Type B pancreatic cell (in vitro differentiated cells): Measurements from ENCODE around the gene OR5W2. TPM values are rescaled to one million over a fixed set of nuclear protein-coding genes. Genes with fewer than 3 reads are reported as not detected.
"Not testable (repeated sequence)": the region's sequence is repeated elsewhere in the genome, so short reads cannot be mapped to it uniquely, and the experiment has no call there.

ENCODE experiments used
- DNase-seq: peaks from one replicate; pipeline ENCODE4 v3.0.0; 2021; ENCODE audit warnings: mixed read lengths; ENCODE audit not compliant: unreplicated experiment; ENCODE audit errors: extremely low spot score
- H3K27ac Mint-ChIP-seq: 2 replicates; pipeline ENCODE4 v1.8.0; 2021; ENCODE audit warnings: mild to moderate bottlenecking, mixed read lengths
- H3K27me3 Mint-ChIP-seq: 2 replicates; pipeline ENCODE4 v1.8.0; 2021; ENCODE audit warnings: mixed read lengths
- H3K36me3 Mint-ChIP-seq: 2 replicates; pipeline ENCODE4 v1.8.0; 2021; ENCODE audit warnings: mixed read lengths
- H3K4me1 Mint-ChIP-seq: one replicate; pipeline ENCODE4 v1.8.0; 2021; ENCODE audit warnings: mixed read lengths; ENCODE audit not compliant: unreplicated experiment
- H3K4me3 Mint-ChIP-seq: 2 replicates; pipeline ENCODE4 v1.8.0; 2021; ENCODE audit warnings: mild to moderate bottlenecking, mixed read lengths
- H3K9me3 Mint-ChIP-seq: 2 replicates; pipeline ENCODE4 v1.8.0; 2021; ENCODE audit warnings: mixed read lengths
- total RNA-seq: library from RNA; stranded (reverse); gene quantifications from 2 replicates; pipeline ENCODE4 v1.2.1, GENCODE V29; 2021; ENCODE audit warnings: low replicate concordance
- TF ChIP-seq, protein P1 (sequence below): fragments of 200-600 bp; sonication (generic); conservative IDR thresholded peaks from 2 replicates; pipeline ENCODE4 v1.5.0; 2021; ENCODE audit warnings: antibody characterized with exemption, mild to moderate bottlenecking

Gene OR5W2
- total RNA-seq, 1 donor from 2014 or later: not detected

DNA sequence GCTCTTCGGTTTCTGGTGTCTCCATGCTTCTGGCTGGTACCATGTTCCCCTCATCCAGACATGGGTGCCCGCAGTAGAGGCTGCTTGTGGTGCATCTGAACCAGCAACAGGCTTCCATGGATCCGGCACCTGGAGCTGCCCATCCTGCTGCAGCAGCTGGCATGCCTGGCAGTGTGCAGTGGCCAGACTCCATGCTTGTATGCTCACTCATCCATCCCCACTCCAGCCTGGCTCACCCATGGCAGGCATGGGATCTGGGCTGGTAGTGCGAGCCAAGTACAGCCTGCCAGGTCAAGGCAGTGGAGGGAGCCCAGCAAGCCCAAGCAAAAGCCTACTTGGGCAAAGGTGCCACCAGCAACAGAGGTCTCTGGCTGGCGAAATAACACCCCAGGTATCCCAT, 6.2 kb upstream of the OR5W2 start:
- TF ChIP-seq, protein P1, sequence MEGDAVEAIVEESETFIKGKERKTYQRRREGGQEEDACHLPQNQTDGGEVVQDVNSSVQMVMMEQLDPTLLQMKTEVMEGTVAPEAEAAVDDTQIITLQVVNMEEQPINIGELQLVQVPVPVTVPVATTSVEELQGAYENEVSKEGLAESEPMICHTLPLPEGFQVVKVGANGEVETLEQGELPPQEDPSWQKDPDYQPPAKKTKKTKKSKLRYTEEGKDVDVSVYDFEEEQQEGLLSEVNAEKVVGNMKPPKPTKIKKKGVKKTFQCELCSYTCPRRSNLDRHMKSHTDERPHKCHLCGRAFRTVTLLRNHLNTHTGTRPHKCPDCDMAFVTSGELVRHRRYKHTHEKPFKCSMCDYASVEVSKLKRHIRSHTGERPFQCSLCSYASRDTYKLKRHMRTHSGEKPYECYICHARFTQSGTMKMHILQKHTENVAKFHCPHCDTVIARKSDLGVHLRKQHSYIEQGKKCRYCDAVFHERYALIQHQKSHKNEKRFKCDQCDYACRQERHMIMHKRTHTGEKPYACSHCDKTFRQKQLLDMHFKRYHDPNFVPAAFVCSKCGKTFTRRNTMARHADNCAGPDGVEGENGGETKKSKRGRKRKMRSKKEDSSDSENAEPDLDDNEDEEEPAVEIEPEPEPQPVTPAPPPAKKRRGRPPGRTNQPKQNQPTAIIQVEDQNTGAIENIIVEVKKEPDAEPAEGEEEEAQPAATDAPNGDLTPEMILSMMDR: no peak
- no peak overlapping the region for H3K4me3 Mint-ChIP-seq
- no peak for DNase-seq
- no peaks in the 10 kb centered on the region for H3K9me3 Mint-ChIP-seq
- H3K36me3 Mint-ChIP-seq: no peaks in the 10 kb centered on the region
- H3K4me1 Mint-ChIP-seq: no peaks in the 10 kb centered on the region
- H3K27ac Mint-ChIP-seq: no peak overlapping the region
- H3K27me3 Mint-ChIP-seq: no peaks in the 10 kb centered on the region

DNA sequence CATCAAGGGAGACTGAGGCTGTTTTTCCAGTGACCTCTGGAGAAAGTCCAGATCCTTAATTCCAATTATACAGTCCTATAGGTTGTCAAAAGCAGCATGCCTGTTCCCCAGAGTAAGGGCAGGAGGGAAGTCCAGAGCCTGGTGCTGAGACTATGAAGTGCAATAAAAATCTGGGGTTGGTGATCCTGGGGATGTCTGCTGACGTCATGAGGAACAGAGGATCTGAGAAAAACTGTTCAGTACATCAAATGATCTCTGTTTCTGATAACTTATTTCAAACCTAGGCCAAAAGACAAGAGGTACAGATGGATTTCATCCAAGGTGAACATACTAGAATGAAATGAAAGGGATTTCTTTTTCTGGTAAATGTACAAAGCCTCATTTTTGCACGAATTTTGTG, 12.1 kb downstream of the OR5W2 start:
- Mint-ChIP-seq H3K4me1 (no peaks in the 10 kb centered on the region), H3K9me3 (peaks cover 4% of the 10 kb centered on the region), H3K27me3 (no peaks in the 10 kb centered on the region), H3K36me3 (no peaks in the 10 kb centered on the region), H3K4me3 (no peak overlapping the region), H3K27ac (no peak overlapping the region)
- DNase-seq: no peak
- TF ChIP-seq, protein P1: no peak

DNA sequence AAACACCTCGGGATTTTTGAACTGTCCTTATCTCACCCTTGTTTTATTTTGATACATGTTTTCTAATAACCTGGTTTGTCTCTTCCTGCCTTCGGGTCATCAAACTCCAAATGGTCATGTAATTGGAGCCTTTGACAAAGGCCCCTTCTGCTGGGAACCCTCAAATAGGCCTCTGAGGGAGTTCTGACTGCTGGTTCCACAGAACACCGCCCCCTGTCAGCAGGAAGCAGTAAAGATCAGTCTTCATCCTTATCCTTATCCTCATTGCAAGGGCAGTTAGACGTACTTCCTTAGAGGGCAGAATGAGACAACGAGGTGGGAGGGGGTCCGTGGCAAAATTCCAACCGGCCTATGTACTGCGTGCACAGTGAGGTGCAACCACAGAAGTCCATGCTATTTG, 19.2 kb downstream of the OR5W2 start:
- H3K27ac Mint-ChIP-seq: no peak overlapping the region
- no peaks in the 10 kb centered on the region for H3K27me3 Mint-ChIP-seq
- H3K36me3 Mint-ChIP-seq: no peaks in the 10 kb centered on the region
- TF ChIP-seq, protein P1: no peak
- no peak for DNase-seq
- peaks cover 5% of the 10 kb centered on the region for H3K9me3 Mint-ChIP-seq
- no peaks in the 10 kb centered on the region for H3K4me1 Mint-ChIP-seq
- H3K4me3 Mint-ChIP-seq: no peak overlapping the region

DNA sequence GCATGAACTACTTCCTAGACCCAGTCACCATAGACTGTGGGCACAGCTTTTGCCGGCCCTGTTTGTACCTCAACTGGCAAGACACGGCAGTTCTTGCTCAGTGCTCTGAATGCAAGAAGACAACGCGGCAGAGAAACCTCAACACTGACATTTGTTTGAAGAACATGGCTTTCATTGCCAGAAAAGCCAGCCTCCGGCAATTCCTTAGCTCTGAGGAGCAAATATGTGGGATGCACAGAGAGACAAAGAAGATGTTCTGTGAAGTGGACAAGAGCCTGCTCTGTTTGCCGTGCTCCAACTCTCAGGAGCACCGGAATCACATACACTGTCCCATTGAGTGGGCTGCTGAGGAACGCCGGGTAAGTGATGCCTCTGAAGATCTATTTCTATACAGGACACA, 28.9 kb downstream of the OR5W2 start:
- H3K27ac Mint-ChIP-seq, H3K9me3 Mint-ChIP-seq, H3K4me1 Mint-ChIP-seq, DNase-seq, H3K27me3 Mint-ChIP-seq, H3K4me3 Mint-ChIP-seq, H3K36me3 Mint-ChIP-seq: not testable (repeated sequence)

DNA sequence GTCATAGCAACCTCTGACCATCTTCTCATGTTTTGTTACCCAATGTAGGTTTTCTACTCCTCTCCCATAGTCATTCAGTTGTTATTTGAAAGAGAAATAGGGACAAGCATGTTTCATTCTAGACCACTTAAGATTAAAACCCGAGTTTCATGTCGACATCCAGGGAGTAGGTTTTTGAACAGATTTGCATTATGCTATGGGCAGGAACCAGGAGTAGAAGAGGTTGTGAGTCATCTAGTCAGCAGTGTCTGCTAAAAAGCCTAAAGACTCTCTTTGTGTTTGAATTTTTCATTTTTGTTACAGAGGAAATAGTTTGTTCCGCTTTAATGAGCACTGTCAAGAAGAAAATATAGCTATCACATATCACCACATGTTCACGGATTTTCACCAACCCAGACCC, 29.4 kb downstream of the OR5W2 start:
- not testable (repeated sequence) for H3K27ac Mint-ChIP-seq, H3K36me3 Mint-ChIP-seq

DNA sequence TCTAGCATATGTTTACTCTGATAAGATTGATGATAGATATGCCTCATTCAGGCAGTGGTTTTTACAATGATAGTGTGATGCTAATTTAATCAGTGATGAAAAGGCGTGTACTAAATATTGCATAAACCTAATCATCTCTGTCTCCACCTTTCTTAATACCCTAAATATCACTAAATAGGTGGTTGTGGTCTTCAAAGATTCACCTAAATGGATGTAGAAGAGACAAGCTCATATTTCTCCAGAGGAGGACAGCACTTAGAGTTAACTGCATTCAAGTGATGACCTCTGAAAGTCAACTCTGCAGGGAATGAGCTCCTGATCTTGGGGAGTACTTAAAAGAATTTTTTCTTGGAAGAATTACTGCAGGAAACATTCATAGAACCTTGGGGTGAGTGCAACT, 31.4 kb downstream of the OR5W2 start, which contains the start of gene TRIM51:
Gene TRIM51, plus strand, starts transcription at position 301 of the 400 bp plus-strand sequence. CDS start 2,132 bp downstream, outside the sequence.
- H3K36me3 Mint-ChIP-seq, DNase-seq, H3K4me3 Mint-ChIP-seq, H3K27ac Mint-ChIP-seq, H3K9me3 Mint-ChIP-seq, H3K4me1 Mint-ChIP-seq, H3K27me3 Mint-ChIP-seq: not testable (repeated sequence)

More for the DNA sequence above, 29.4 kb downstream of the OR5W2 start:
- not testable (repeated sequence) for H3K4me3 Mint-ChIP-seq, DNase-seq, H3K9me3 Mint-ChIP-seq, H3K4me1 Mint-ChIP-seq, H3K27me3 Mint-ChIP-seq

DNA sequence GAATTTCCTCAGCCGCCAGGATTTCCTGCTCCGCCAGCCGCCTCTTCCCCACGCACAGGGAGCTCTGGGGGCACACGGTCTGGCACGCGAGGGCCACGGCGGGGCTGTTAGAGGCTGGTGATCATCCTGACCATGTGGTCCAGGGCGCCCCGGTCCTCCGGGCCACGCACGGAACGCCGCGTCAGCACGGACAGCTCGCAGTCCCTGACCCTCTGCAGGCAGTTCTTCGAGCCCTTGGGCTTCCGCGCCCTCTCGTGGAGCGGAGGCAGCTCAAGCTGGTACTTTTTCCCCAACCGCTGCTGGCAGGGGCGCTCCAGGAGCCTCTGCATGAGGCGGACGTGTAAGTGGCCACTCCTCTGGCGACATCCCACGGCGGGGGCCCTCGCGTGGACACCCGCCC, 41.2 kb downstream of the OR5W2 start:
- not testable (repeated sequence) for DNase-seq, H3K9me3 Mint-ChIP-seq, H3K36me3 Mint-ChIP-seq, H3K4me3 Mint-ChIP-seq, H3K4me1 Mint-ChIP-seq, H3K27me3 Mint-ChIP-seq, H3K27ac Mint-ChIP-seq

DNA sequence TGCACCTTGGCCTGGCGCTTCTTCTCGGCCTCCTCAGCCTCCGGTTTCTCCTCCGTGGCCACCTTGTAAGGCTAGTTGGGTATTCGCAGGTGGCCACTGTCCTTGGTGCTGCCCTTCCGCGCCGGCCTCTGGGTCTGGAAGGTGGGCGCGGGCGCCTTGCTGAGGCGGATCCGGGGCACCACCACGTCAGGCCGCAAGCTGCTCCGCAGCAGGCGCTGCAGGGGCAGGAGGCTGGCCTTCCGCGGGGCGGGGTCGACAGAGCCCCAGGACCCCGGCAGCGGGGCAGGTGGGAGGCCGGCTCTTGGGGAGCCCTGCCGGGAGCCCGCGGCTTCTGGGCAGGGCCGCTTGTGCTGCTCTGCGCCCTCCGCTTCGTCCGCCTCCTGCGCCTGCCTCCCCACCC, 41.7 kb downstream of the OR5W2 start:
- H3K36me3 Mint-ChIP-seq, DNase-seq, H3K4me3 Mint-ChIP-seq, H3K4me1 Mint-ChIP-seq, H3K27me3 Mint-ChIP-seq, H3K9me3 Mint-ChIP-seq, H3K27ac Mint-ChIP-seq: not testable (repeated sequence)

DNA sequence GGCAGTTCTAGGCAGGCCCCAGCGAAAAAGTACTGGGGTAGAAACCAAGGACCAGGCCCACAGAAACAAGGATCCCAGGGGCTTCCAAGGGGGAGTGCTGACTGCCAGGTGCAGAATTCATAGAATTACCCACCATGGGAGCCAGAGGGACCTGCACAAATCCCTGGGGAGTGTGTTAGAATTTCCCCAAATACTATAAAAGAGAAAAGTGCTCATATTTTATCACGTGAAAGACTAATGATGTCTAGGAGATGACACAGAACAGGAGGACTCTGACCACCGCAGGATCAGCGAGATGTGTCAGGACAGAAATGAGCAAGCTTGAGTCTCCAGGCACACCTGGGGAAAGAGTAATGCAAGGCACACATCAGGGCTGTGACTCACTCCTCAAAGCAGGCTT, 47.0 kb downstream of the OR5W2 start:
- H3K27me3 Mint-ChIP-seq, H3K36me3 Mint-ChIP-seq, H3K4me3 Mint-ChIP-seq, H3K4me1 Mint-ChIP-seq, H3K27ac Mint-ChIP-seq, DNase-seq: not testable (repeated sequence)
- H3K9me3 Mint-ChIP-seq: peaks cover 10% of the 10 kb centered on the region
